Esophagus squamous epithelium (tissue), 4 donors: ENCODE results near the gene FGF12.

Source experiments
- POLR2A ChIP-seq, 4 donors: fragments of 450-650 bp; IDR thresholded peaks; one replicate each; pipeline ENCODE4 v1.6.1; 2017; ENCODE audit warnings: antibody characterized with exemption in 4 of 4, mild to moderate bottlenecking in 4 of 4, moderate library complexity in 3 of 4
- TF ChIP-seq, protein P1 (sequence below), 6 experiments: fragments of 450-650 bp in 4 of 6; fragments of 200-600 bp in 2 of 6; sonication (generic) in 2 of 6; IDR thresholded peaks; one replicate each; pipeline ENCODE4 v1.5.1; 2016 to 2019; ENCODE audit warnings: antibody characterized with exemption in 6 of 6, mild to moderate bottlenecking in 4 of 6, moderate library complexity in 4 of 6

- TF ChIP-seq, protein P1, sequence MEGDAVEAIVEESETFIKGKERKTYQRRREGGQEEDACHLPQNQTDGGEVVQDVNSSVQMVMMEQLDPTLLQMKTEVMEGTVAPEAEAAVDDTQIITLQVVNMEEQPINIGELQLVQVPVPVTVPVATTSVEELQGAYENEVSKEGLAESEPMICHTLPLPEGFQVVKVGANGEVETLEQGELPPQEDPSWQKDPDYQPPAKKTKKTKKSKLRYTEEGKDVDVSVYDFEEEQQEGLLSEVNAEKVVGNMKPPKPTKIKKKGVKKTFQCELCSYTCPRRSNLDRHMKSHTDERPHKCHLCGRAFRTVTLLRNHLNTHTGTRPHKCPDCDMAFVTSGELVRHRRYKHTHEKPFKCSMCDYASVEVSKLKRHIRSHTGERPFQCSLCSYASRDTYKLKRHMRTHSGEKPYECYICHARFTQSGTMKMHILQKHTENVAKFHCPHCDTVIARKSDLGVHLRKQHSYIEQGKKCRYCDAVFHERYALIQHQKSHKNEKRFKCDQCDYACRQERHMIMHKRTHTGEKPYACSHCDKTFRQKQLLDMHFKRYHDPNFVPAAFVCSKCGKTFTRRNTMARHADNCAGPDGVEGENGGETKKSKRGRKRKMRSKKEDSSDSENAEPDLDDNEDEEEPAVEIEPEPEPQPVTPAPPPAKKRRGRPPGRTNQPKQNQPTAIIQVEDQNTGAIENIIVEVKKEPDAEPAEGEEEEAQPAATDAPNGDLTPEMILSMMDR (IDR thresholded peaks at IDR 0.05), result no peak
- TF ChIP-seq POLR2A (IDR thresholded peaks at IDR 0.05), result no peak
These were observed 84.7 kb downstream of the FGF12 start for GRCh38 chr3:192642651-192643050.
